ENCODE measurements around the gene SNX33.
A peak's percentile ranks its signal among the peaks of the same experiment; 100 is the strongest.
"Not testable (repeated sequence)": the region's sequence is repeated elsewhere in the genome, so short reads cannot be mapped to it uniquely, and the experiment has no call there.

The SNX33 gene

DNA sequence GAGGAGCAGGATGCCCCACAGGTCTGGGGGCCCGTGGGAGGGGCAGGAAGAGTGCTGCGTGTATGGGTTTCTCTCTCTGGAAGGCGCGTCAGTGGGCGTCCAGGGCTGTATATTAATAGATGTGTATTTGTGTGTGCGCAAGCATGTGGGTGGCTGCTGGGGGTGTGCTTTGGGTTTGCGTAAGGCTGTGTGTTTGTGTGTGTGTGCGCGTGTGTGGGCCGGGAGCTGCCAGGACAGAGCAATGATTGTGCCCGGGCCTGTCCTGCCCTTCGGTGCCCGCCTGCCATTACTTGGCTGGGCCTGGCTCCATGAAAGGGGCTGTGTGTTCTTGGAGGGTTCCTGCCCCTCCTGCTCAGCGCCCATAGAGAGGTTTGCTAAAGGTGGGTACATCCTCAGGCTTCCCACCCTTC, 48.6 kb downstream of the SNX33 start:
- Histone ChIP-seq H3K9me3 (ENCODE audit: severe bottlenecking) (no peaks in the 10 kb centered on the region), H3K4me3 (ENCODE audit: severe bottlenecking) (no peak overlapping the region), H3K27me3 (ENCODE audit: insufficient read depth, poor library complexity, severe bottlenecking) (no peaks in the 10 kb centered on the region), H3K4me1 (ENCODE audit: insufficient read depth, poor library complexity, severe bottlenecking) (peaks cover 39% of the 10 kb centered on the region), H3K27ac (ENCODE audit: poor library complexity, severe bottlenecking) (peak overlapping the region; percentile 5), H3K36me3 (ENCODE audit: low read depth) (no peaks in the 10 kb centered on the region)
- no peak for ATAC-seq (ENCODE audit: low read depth)
- DNase-seq (ENCODE audit: low spot score), result peak; percentile 74
- TF ChIP-seq CTCF (IDR thresholded peaks at IDR 0.05; ENCODE audit: poor library complexity, severe bottlenecking), result no peak

DNA sequence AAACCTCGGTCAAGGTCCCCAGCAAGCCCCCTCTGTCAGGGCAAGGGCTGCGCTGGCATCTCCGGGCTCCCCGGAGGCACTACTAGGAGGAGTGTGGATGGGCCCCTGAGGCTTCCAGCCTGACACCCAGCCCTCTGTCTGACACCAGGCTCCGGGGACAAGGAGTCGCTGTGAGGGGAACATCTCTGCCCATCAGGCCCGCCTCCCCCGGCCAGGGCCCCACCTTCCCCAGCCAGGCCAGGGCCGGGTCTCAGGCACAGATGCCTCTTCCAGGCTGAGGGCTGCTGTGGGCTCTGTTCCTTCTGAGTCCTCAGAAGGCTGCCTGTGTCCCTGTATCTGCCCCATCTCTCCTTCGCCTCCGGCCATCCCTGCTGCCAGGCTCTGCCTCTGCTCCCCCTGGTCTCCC, 49.1 kb downstream of the SNX33 start:
- DNase-seq (ENCODE audit: low spot score) (no peak), ATAC-seq (ENCODE audit: low read depth) (no peak)
- TF ChIP-seq CTCF (IDR thresholded peaks at IDR 0.05; ENCODE audit: poor library complexity, severe bottlenecking), result no peak
- Histone ChIP-seq H3K36me3 (ENCODE audit: low read depth) (no peaks in the 10 kb centered on the region), H3K27ac (ENCODE audit: poor library complexity, severe bottlenecking) (peak overlapping the region; percentile 5), H3K4me3 (ENCODE audit: severe bottlenecking) (no peak overlapping the region), H3K9me3 (ENCODE audit: severe bottlenecking) (no peaks in the 10 kb centered on the region), H3K4me1 (ENCODE audit: insufficient read depth, poor library complexity, severe bottlenecking) (peaks cover 39% of the 10 kb centered on the region), H3K27me3 (ENCODE audit: insufficient read depth, poor library complexity, severe bottlenecking) (no peaks in the 10 kb centered on the region)

- Histone ChIP-seq H3K27ac (ENCODE audit: poor library complexity, severe bottlenecking) (no peak overlapping the region), H3K9me3 (ENCODE audit: severe bottlenecking) (no peaks in the 10 kb centered on the region), H3K4me3 (ENCODE audit: severe bottlenecking) (no peak overlapping the region), H3K4me1 (ENCODE audit: insufficient read depth, poor library complexity, severe bottlenecking) (peaks cover 39% of the 10 kb centered on the region), H3K27me3 (ENCODE audit: insufficient read depth, poor library complexity, severe bottlenecking) (no peaks in the 10 kb centered on the region), H3K36me3 (ENCODE audit: low read depth) (no peaks in the 10 kb centered on the region)
- TF ChIP-seq CTCF (IDR thresholded peaks at IDR 0.05; ENCODE audit: poor library complexity, severe bottlenecking), result no peak
- DNase-seq (ENCODE audit: low spot score), result no peak
- no peak for ATAC-seq (ENCODE audit: low read depth)
These were observed 49.8 kb downstream of the SNX33 start for GRCh38 chr15:75697523-75697922.

GRCh38 chr15:75697974-75698747, 50.4 kb downstream of the SNX33 start:
- H3K27ac ChIP-seq (ENCODE audit: poor library complexity, severe bottlenecking); H3K36me3 ChIP-seq (ENCODE audit: low read depth): not testable (repeated sequence)

GRCh38 chr15:75699517-75699916, 51.8 kb downstream of the SNX33 start:
- H3K4me1 ChIP-seq (ENCODE audit: insufficient read depth, poor library complexity, severe bottlenecking), result peaks cover 39% of the 10 kb centered on the region
- ATAC-seq (ENCODE audit: low read depth); H3K27ac ChIP-seq (ENCODE audit: poor library complexity, severe bottlenecking); H3K27me3 ChIP-seq (ENCODE audit: insufficient read depth, poor library complexity, severe bottlenecking); H3K4me3 ChIP-seq (ENCODE audit: severe bottlenecking); H3K36me3 ChIP-seq (ENCODE audit: low read depth); DNase-seq (ENCODE audit: low spot score); H3K9me3 ChIP-seq (ENCODE audit: severe bottlenecking): not testable (repeated sequence)

More at GRCh38 chr15:75697974-75698747, 50.4 kb downstream of the SNX33 start:
- peaks cover 39% of the 10 kb centered on the region for H3K4me1 ChIP-seq (ENCODE audit: insufficient read depth, poor library complexity, severe bottlenecking)
- H3K27me3 ChIP-seq (ENCODE audit: insufficient read depth, poor library complexity, severe bottlenecking); H3K9me3 ChIP-seq (ENCODE audit: severe bottlenecking); ATAC-seq (ENCODE audit: low read depth); H3K4me3 ChIP-seq (ENCODE audit: severe bottlenecking); DNase-seq (ENCODE audit: low spot score): not testable (repeated sequence)

DNA sequence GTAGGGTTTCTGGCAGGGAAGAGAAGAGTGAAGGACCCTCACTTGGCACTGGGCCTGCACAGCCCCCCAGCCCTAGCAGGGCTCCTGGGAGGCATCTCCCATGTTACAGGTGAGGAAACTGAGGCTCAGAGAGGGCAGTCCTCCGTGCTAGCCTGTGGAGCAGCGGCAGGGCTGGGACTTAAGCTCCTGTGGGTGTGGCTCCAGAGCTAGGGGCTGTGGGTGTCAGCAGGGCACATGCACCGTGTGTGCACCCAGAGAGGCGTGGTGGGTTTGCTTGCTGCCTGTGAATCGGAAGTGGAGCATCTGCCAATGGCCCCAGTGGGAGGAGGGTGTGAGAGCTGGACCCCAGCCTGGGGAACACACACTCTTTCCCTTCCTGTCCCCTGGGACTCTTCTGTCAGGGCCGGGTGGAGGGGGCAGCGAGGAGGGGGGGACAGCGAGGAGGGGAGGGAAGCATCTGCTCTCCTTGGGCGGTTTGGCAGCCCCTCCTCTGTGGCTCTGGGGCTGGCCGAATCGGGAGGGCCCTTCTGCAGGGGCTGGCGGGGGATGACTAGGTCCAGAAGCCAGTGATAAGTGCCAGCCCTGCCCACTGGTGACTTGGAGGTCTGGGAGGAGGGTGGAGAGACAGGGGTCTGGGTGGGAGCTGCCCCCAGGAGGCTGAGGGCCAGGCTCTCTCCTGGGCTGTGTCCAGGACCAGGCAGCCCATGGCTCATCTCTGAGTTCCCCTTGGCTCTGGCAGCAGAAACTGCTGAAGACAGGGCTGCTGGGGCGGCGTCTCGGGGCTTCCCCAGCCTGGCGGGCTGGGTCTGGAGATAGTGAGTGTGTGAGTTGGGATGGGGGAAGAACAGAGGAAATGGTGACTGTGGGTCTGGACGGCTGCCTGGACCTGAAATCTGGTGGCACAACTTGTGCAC, 52.5 kb downstream of the SNX33 start:
- H3K9me3 ChIP-seq (ENCODE audit: severe bottlenecking); H3K27ac ChIP-seq (ENCODE audit: poor library complexity, severe bottlenecking); H3K36me3 ChIP-seq (ENCODE audit: low read depth); H3K4me3 ChIP-seq (ENCODE audit: severe bottlenecking); H3K27me3 ChIP-seq (ENCODE audit: insufficient read depth, poor library complexity, severe bottlenecking); DNase-seq (ENCODE audit: low spot score): not testable (repeated sequence)
- ATAC-seq (ENCODE audit: low read depth), result peak; percentile 41
- peaks cover 34% of the 10 kb centered on the region for H3K4me1 ChIP-seq (ENCODE audit: insufficient read depth, poor library complexity, severe bottlenecking)

- not testable (repeated sequence) for ATAC-seq (ENCODE audit: low read depth); H3K36me3 ChIP-seq (ENCODE audit: low read depth)
These were observed 53.6 kb downstream of the SNX33 start for GRCh38 chr15:75701071-75702003.

More at GRCh38 chr15:75701071-75702003, 53.6 kb downstream of the SNX33 start:
- H3K27me3 ChIP-seq (ENCODE audit: insufficient read depth, poor library complexity, severe bottlenecking); H3K4me3 ChIP-seq (ENCODE audit: severe bottlenecking); DNase-seq (ENCODE audit: low spot score); H3K9me3 ChIP-seq (ENCODE audit: severe bottlenecking); H3K27ac ChIP-seq (ENCODE audit: poor library complexity, severe bottlenecking): not testable (repeated sequence)
- peaks cover 26% of the 10 kb centered on the region for H3K4me1 ChIP-seq (ENCODE audit: insufficient read depth, poor library complexity, severe bottlenecking)
